OCI-LY3 (cell line): ENCODE data around the gene KATNAL1.

ENCODE experiments used
- H2AFZ ChIP-seq: fragments of 200-600, 300-600 bp; shearing (Covaris generic); 2 replicates; pipeline ENCODE4 v1.6.0; 2014; ENCODE audit warnings: antibody characterized with exemption, low read depth, low read length
- H3K27ac ChIP-seq: fragments of 200-600, 300-600 bp; sonication (generic); 2 replicates; pipeline ENCODE4 v1.5.1; 2014; ENCODE audit warnings: mild to moderate bottlenecking, low read length, moderate library complexity, mixed read lengths
- H3K27me3 ChIP-seq: fragments of 200-600, 300-600 bp; sonication (generic); 2 replicates; pipeline ENCODE4 v1.6.1; 2014; ENCODE audit warnings: low read depth, low read length, mixed read lengths
- H3K36me3 ChIP-seq: fragments of 200-600, 300-600 bp; sonication (generic); replicated peaks from 2 replicates; pipeline ENCODE3; 2014; ENCODE audit warnings: low read depth, low read length, mixed read lengths
- H3K4me1 ChIP-seq: fragments of 300-600, 200-600 bp; sonication (generic); 2 replicates; pipeline ENCODE4 v1.6.1; 2014; ENCODE audit warnings: low read length, mixed read lengths
- H3K4me2 ChIP-seq: fragments of 200-600, 300-600 bp; sonication (generic); 2 replicates; pipeline ENCODE4 v1.6.1; 2014; ENCODE audit warnings: low read length, mixed read lengths
- H3K4me3 ChIP-seq: fragments of 300-600, 200-600 bp; sonication (generic); 2 replicates; pipeline ENCODE4 v1.5.1; 2014; ENCODE audit warnings: antibody characterized with exemption, mild to moderate bottlenecking, low read length, moderate library complexity
- H3K79me2 ChIP-seq: fragments of 300-600, 200-600 bp; shearing (Covaris generic); 2 replicates; pipeline ENCODE4 v1.6.1; 2014; ENCODE audit warnings: mild to moderate bottlenecking, low read length, mixed read lengths
- H3K9ac ChIP-seq: fragments of 300-600, 200-600 bp; shearing (Covaris generic); 2 replicates; pipeline ENCODE4 v1.6.0; 2014; ENCODE audit warnings: mild to moderate bottlenecking, low read length, moderate library complexity
- H3K9me3 ChIP-seq: fragments of 200-600, 300-600 bp; shearing (Covaris generic); 2 replicates; pipeline ENCODE4 v1.6.1; 2014; ENCODE audit warnings: low read length, mixed read lengths; ENCODE audit not compliant: insufficient read depth
- H4K20me1 ChIP-seq: fragments of 200-600, 300-600 bp; sonication (generic); 2 replicates; pipeline ENCODE4 v1.6.1; 2016; ENCODE audit warnings: low read length, mixed read lengths; ENCODE audit not compliant: insufficient read depth
- CTCF ChIP-seq: fragments of 200-600, 300-600 bp; sonication (generic); IDR thresholded peaks from 2 replicates; pipeline ENCODE4 v1.5.1; 2014; ENCODE audit warnings: antibody characterized with exemption, low read length, low read depth
- EZH2phosphoT487 ChIP-seq: fragments of 200-600 bp; shearing (Covaris generic); IDR thresholded peaks from 2 replicates; pipeline ENCODE4 v1.6.1; 2018; ENCODE audit warnings: antibody characterized with exemption, mixed run types, low read depth

KATNAL1 gene

GRCh38 chr13:30307194-30307970 is at the start of gene KATNAL1:
KATNAL1 (minus strand) TSS chr13:30307551; CDS start chr13:30283777, 23,774 bp downstream.
- Histone ChIP-seq H3K27ac (peak within 1 kb of the TSS; percentile 64), H3K36me3 (no peaks in the 10 kb centered on the region), H3K4me2 (peak within 1 kb of the TSS; percentile 96), H3K27me3 (0 out of 2 replicates have a peak, but pooled peaks cover 1% of the 10 kb centered on the region), H3K9ac (peak within 1 kb of the TSS; percentile 93), H3K4me3 (peak within 1 kb of the TSS; percentile 87), H3K79me2 (peaks cover 26% of the 10 kb centered on the region), H3K9me3 (no peaks in the 10 kb centered on the region), H2AFZ (peak within 1 kb of the TSS; percentile 99), H4K20me1 (no peaks in the 10 kb centered on the region), H3K4me1 (peaks cover 39% of the 10 kb centered on the region)
- TF ChIP-seq EZH2phosphoT487, result no peak
- TF ChIP-seq CTCF, result no peak

GRCh38 chr13:30355839-30356238 is 48.5 kb upstream of the KATNAL1 start:
- no peaks in the 10 kb centered on the region for H3K4me1 ChIP-seq
- H3K79me2 ChIP-seq, result no peaks in the 10 kb centered on the region
- H3K9ac ChIP-seq, result no peak overlapping the region
- H3K4me3 ChIP-seq, result no peak overlapping the region
- H3K27ac ChIP-seq, result no peak overlapping the region
- H4K20me1 ChIP-seq, result no peaks in the 10 kb centered on the region
- H3K27me3 ChIP-seq, result peaks cover 20% of the 10 kb centered on the region
- no peaks in the 10 kb centered on the region for H3K36me3 ChIP-seq
- H2AFZ ChIP-seq, result no peak overlapping the region
- H3K9me3 ChIP-seq, result peaks cover 10% of the 10 kb centered on the region; the same call in 1 of the 2 replicates
- no peak overlapping the region for H3K4me2 ChIP-seq
- TF ChIP-seq EZH2phosphoT487 (no peak), CTCF (no peak)

- Histone ChIP-seq H4K20me1 (no peaks in the 10 kb centered on the region), H3K79me2 (no peaks in the 10 kb centered on the region), H3K4me1 (no peaks in the 10 kb centered on the region), H3K9me3 (peaks cover 10% of the 10 kb centered on the region; the same call in 1 of the 2 replicates), H2AFZ (no peak overlapping the region), H3K27me3 (peaks cover 15% of the 10 kb centered on the region), H3K36me3 (no peaks in the 10 kb centered on the region), H3K4me2 (0 out of 2 replicates have a peak overlapping the region, but pooled peaks have one; percentile 2), H3K27ac (no peak overlapping the region), H3K9ac (no peak overlapping the region), H3K4me3 (no peak overlapping the region)
- no peak for TF ChIP-seq EZH2phosphoT487
- peak; percentile 86 for TF ChIP-seq CTCF
These were observed 48.0 kb upstream of the KATNAL1 start for GRCh38 chr13:30355384-30355699.

GRCh38 chr13:30354493-30355383 is 47.4 kb upstream of the KATNAL1 start:
- Histone ChIP-seq H3K79me2 (no peaks in the 10 kb centered on the region), H4K20me1 (no peaks in the 10 kb centered on the region), H3K4me3 (no peak overlapping the region), H3K27me3 (peaks cover 9% of the 10 kb centered on the region), H3K9ac (no peak overlapping the region), H3K4me1 (no peaks in the 10 kb centered on the region), H3K4me2 (no peak overlapping the region), H3K27ac (no peak overlapping the region), H3K9me3 (peaks cover 10% of the 10 kb centered on the region; the same call in 1 of the 2 replicates), H3K36me3 (no peaks in the 10 kb centered on the region), H2AFZ (no peak overlapping the region)
- TF ChIP-seq EZH2phosphoT487, result no peak
- TF ChIP-seq CTCF, result no peak
